ENCODE data around the gene FBXW8. TPM values are rescaled to one million over a fixed set of nuclear protein-coding genes. Genes with fewer than 3 reads are reported as not detected.

FBXW8 gene
- total RNA-seq, 1 experiment from 2014 or later, result 15.3 TPM

GRCh38 chr12:116931665-116932064, 20.9 kb downstream of the FBXW8 start:
- no peak overlapping the region for H3K4ac ChIP-seq (ENCODE audit: low read depth, low read length)
- no peak overlapping the region for H3K56ac ChIP-seq (ENCODE audit: insufficient read length, low read depth, low read length)
- H3K4me1 Mint-ChIP-seq, result no peaks in the 10 kb centered on the region
- no peak for TF ChIP-seq CTCF (conservative IDR thresholded peaks at IDR 0.05)
- H3K36me3 Mint-ChIP-seq (ENCODE audit: insufficient read depth in 1 of 3, low read depth in 3 of 3), result peaks cover 12 to 40% (median 39%) of the 10 kb centered on the region in 3 experiments
- no peak overlapping the region for H4K5ac ChIP-seq (ENCODE audit: insufficient read length, low read depth, low read length)
- H2BK120ac ChIP-seq (ENCODE audit: low read depth, low read length, poor library complexity, severe bottlenecking), result no peak overlapping the region
- H3K4me3 Mint-ChIP-seq, result no peak overlapping the region
- no peak overlapping the region for H4K91ac ChIP-seq (ENCODE audit: insufficient read length, low read depth, low read length)
- no peaks in the 10 kb centered on the region for H3K4me1 ChIP-seq (ENCODE audit: insufficient read depth, low read length)
- H3K27ac Mint-ChIP-seq, result no peak overlapping the region
- H3K23ac ChIP-seq (ENCODE audit: insufficient read length, low read depth, low read length), result no peak overlapping the region
- H3K14ac ChIP-seq (ENCODE audit: insufficient read depth, low read length), result no peak overlapping the region
- no peak overlapping the region for H3T11ph ChIP-seq (ENCODE audit: low read length)
- H3K9me3 ChIP-seq (ENCODE audit: control insufficient read depth, low read depth, low read length), result no peaks in the 10 kb centered on the region
- peaks cover 3% of the 10 kb centered on the region in 2 experiments; a peak in 2 of 5 replicates for H3K9me3 Mint-ChIP-seq
- H2BK12ac ChIP-seq (ENCODE audit: insufficient read length, low read depth, low read length), result no peak overlapping the region
- H3K18ac ChIP-seq (ENCODE audit: insufficient read length, low read depth, low read length), result no peak overlapping the region
- no peak overlapping the region for H2BK15ac ChIP-seq (ENCODE audit: low read depth, low read length)
- no peak overlapping the region for H2AFZ ChIP-seq (ENCODE audit: low read length)
- no peak overlapping the region for H2BK5ac ChIP-seq (ENCODE audit: insufficient read length, low read length)
- no peak for DNase-seq
- H2AK5ac ChIP-seq (ENCODE audit: insufficient read length, low read length), result no peak overlapping the region
- H3K4me2 ChIP-seq (ENCODE audit: insufficient read depth, insufficient read length, low read length), result no peak overlapping the region
- no peaks in the 10 kb centered on the region; the same call in 1 of the 2 replicates for H3K27me3 ChIP-seq (ENCODE audit: insufficient read depth, low read length)
- H3K79me1 ChIP-seq (ENCODE audit: insufficient read depth, low read depth, low read length, poor library complexity, severe bottlenecking), result peaks cover 5% of the 10 kb centered on the region
- H2BK20ac ChIP-seq (ENCODE audit: low read depth, low read length, poor library complexity, severe bottlenecking), result no peak overlapping the region
- H4K20me1 ChIP-seq (ENCODE audit: control insufficient read depth, insufficient read depth, insufficient read length), result no peaks in the 10 kb centered on the region
- no peak overlapping the region for H3K27ac ChIP-seq (ENCODE audit: insufficient read length, low read depth, low read length)
- H3K9ac ChIP-seq (ENCODE audit: extremely low read depth, insufficient read length, low read length), result no peak overlapping the region
- H3K27me3 Mint-ChIP-seq (ENCODE audit: low read depth), result no peaks in the 10 kb centered on the region
- no peaks in the 10 kb centered on the region for H3K79me2 ChIP-seq (ENCODE audit: insufficient read depth, low read length)
- H4K8ac ChIP-seq (replicated peaks; ENCODE audit: insufficient read length, low read depth, low read length), result no peak overlapping the region
- H3K23me2 ChIP-seq (ENCODE audit: insufficient read length, low read depth, low read length, poor library complexity, severe bottlenecking), result no peaks in the 10 kb centered on the region
